Raji (cell line): ENCODE data around the gene CACNA1G.

ENCODE experiments used
- POLR2A ChIP-seq: IDR thresholded peaks from 2 replicates; pipeline ENCODE4 v1.6.1; 2011; ENCODE audit warnings: low read depth, low read length, control low read depth; ENCODE audit not compliant: insufficient read depth

Gene CACNA1G

DNA sequence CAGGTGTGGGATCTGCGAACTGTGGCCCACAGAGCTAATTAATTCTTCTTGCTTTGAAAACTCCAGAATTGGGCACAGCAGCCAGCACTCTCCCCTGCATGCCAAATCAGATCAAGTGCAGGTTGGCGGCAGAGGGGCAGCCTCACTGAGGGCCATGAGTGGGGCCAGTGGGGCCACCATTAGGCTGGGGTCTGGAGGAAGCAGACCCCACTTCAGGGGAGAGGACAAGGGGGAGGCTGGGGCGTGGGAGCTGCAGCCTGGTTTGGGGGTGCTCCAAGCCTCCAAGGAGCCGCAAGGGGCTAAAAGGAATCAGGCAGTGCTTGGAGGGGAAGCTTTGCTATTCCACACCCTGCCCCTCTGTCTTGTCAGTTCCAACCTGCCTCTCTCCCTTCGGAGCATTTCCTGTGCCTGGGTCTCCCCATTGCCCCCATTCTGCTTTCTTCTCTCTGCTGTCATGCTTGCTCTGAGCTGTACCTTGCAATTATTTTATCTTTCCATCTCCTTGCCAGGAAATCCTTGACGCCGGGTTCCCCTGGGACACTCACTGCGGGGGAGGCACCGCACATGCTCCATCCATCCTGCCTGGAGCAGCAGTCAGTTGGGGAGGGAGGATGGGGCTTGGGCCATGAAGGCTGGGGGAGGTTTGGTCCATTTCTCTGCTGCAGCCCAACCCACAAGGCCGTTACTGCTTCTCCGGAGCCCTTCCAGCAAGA, 70.8 kb downstream of the CACNA1G start:
- TF ChIP-seq POLR2A = no peak

DNA sequence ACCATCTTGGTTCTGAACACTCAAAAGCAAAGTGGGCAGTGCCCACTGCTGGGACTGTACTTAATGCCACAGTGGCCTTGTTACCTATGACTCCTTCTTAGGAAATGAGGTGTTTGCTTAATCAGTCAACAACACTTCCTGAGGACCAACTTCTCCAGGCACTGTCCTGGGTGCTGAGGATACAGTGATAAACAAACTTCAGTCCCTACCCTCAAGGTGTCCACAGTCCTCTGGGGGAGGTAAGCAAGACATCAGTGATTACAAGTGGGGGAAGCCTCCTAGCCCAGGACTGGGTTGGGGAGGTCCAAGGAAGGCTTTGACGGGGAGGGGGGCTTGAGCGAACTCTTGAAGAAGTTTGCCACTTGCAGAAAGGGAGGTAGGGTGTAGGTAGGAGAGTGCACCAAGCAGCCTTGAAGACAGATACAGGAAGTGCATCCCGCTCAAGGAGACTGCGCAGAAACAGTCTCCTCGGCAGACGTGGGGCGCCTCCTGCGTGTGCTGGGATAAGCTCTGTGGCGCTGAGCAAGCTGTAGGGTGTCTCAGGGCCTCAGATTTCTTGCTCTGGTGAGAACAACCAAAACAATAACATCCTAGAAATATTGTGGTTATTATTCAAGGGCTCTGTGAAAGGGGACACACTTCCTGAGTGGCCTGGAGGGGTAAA, 71.5 kb downstream of the CACNA1G start:
- TF ChIP-seq POLR2A = no peak

DNA sequence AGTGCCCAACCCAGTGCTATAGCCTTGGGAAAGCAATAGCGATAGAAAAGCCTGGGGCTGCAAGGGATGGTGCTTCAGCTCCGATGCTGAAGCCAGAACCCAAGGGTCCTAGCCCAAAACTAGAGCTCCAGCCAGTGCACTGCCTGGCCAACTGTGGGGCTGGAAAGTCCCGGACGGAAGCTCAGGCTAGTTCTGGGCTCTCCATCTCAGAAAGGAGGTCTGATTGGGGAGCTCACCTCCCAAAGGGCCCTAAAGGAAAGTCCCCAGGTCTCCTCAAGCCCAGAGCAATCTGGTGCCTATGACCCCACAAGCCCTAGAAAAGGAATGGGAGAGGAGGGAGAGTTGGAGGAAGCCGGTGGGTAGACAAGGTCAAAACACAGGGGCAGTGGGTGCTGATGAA, 72.1 kb downstream of the CACNA1G start:
- no peak for TF ChIP-seq POLR2A

DNA sequence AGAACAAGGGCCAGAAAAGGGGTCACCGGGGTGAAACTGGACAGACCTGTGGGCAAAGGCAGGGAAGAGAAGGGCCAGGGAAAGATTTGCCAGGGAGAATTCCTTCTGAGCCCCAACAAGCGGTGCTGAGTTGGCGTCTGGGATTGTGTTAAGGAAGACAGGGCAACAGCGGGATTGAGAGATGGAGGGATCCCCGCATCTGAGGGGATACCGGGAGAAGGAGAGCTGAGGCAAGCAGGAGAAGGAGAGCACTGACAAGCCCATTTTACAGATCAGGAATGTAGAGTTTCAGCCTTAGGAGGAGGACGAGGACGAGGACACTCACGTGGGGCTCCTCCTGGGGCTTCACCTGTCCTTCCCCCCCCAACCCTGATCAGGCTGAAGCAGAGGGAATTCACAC, 73.2 kb downstream of the CACNA1G start:
- no peak for TF ChIP-seq POLR2A

DNA sequence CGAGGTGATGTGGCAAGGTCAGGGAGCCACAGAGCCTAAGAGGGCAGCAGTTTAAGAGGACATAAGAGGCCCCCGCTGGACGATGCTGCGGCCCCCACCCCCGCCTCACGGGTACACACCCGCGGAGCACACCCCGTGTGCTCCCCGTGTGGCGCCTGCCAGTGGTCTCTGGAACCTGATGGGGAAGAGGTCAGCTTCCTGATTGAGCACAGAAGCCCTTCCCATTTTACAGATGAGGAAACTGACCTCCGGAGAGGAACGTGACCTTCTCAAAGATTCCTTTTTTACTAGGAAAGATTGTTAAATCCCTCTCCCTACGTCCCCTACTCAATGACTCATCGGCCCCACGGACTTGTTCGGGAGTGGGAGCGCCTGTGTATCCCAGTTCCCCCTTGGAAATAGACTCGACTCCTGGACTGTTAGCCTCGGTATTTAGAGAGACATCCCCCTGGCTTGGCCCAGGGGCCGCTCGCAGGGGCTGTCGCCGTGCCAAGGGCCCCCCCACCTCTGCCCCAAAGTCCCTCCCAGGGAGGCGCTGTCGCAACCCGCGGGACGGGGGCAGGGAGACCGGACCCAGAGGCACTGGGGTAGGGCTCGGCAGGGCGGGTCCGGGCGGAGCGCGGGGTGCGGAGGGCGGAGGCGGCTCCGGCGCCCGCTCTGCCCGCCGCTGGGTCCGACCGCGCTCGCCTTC, 73.9 kb downstream of the CACNA1G start, which contains the start of gene ABCC3:
Gene ABCC3, plus strand, starts transcription at position 658 of the 691 bp plus-strand sequence. CDS start 56 bp downstream, outside the sequence.
- no peak for TF ChIP-seq POLR2A

DNA sequence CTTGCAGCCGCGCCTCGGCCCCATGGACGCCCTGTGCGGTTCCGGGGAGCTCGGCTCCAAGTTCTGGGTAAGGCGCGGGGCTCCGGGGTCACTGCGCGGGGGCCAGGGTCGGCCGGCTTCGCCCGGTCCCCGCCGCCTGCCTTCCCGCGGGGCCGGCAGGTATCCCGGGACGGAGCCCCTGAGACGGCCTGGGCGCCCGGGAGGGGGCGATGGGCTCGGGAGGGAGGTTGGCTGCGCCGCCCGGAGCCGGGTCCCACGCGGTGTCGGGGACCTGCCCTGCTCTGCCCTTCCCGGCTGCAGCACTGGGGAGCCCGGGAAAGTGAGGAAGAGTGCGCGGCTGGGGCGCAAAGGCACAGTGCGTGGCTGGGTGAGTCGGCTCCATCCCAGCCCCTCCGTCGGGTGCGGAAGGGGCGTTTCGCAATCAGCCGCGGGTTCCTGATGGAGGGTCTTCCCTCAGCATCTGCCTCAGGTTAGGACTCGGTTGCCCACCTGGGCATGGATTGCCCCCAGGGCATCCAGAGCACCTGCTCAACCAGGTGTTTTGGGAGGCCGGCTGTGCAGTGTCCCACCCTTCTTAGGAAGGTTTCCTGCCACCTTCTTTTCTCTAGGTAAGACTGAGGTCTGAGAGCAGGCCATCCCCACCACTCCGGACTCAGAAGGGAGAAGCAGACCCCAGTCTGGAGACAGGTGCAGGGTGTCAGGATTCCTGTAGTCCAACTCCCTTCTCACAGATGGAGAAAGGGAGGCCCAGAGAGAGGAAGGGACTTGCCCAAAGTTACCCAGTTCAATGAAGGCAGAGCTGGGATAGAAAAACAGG, 74.6 kb downstream of the CACNA1G start:
- TF ChIP-seq POLR2A = no peak

DNA sequence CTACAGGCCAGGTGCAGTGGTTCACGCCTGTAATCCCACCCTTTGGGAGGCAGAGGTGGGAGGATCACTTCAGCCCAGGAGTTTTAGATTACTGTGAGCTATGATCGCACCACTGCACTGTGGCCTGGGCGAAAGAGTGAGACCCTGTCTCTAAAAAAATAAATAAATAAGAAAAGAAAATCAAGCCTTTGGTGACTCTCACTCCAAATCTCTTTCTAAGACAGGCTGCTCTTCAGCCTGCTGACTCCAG, 75.1 kb downstream of the CACNA1G start:
- TF ChIP-seq POLR2A = no peak

DNA sequence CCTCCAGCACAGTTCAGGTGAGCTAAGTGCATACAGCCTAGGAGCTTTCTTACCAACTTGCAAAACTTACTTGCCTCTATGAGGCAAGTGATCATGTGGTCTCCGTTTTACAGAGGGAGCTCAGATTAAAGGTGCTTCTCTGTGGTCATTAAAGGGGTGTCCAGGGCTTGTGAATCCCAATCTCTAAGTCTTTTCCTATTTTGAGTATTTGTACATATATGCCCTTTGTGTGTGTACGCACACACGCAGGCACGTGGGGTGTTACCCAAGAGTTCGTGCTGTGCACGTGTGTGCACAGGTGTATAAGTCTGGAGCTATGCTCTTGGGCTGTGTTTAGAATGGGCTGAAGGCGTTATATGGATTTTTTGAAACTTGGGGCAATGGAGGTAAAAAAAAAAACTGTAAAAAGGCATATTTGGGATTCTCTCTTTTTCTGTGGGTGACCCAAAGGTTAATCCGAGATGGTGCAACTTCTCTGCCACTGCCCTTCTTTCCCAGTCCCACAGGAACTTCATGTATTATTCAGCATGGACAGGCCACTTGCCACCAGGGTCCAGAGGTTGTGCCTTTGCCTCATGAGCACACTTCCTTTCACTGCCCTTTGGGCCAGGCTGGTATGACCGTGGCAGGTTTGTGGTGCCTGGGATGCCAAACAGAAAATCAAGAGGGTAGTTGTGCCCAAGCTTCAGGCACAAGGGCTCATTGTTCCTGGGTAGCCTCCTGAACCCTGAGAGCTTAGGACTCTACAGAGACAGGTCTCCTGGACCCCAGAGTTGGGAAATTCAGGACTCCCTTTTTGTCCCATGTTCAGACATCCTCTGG, 75.7 kb downstream of the CACNA1G start:
- no peak for TF ChIP-seq POLR2A

DNA sequence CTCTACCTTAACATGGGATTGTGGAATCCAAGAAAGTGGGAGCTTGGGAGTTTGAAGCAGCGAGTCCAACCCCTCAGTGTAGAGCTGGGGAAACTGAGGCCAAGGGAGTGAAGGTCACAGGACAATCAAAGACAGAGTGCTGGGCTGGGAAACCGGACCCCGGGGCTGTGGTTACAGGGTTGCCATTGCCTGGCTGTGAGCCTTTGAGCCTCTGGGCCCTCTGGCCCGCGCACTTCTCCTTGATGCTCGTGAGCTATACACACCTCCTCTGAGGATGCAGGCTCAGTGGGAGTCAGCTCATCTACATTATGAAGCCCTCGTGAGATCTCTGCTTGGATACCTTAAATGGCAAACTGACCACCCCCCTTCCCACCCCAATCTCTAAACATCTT, 76.3 kb downstream of the CACNA1G start:
- no peak for TF ChIP-seq POLR2A

DNA sequence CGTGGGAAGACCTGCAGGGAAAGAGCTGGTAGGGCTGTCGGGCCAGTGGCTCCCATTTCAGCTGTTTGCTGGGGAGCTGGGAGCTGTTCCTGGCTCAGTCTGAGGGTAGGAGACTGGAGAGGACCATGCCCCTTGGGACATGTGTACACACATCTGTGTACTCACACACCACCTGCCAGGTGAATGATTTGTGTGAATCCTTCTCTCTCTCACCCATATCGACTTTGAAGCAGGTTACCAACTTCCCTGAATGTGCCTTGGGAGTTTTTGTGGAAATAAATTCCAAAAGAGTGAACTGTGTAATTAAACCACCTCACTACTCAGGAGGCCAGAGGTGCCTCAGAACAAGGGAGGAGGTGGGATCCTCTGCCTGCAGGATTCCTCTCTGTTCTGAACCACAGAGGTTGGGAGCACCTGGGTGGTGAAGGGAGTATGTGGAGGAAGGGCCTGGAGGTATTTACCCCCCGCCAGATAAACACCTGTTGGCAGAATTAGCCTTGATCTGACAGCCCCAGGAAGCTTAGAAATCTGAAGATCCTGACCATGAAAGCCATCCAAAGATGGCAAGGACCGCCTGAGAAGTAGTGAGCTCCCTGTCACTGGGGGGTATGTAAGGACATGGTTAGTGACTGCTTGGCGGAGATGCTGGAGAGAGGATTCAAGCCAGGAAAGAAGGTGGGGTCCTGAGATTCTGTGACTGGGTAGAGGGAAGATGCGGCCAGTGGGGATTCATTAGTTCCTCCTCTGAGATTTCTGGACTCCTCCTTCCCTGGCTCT, 77.5 kb downstream of the CACNA1G start:
- no peak for TF ChIP-seq POLR2A

DNA sequence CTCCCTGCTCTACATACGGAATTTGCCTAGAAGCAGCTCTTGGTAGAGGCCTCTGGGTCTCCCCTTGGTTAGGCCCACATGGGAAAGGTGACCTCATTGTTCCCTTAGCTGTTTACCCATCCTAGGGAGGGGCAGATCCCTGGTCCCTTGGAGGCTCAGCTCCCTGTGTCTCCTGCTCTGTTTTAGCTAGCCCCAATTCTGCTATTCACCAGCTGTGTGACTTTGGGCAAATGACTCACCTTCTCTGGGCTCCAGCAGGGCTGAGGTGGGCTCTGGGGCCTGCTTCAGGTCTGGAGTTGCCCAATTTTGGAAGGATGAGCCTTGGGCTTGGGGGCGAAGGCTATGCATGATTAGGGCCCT, 78.1 kb downstream of the CACNA1G start:
- no peak for TF ChIP-seq POLR2A

DNA sequence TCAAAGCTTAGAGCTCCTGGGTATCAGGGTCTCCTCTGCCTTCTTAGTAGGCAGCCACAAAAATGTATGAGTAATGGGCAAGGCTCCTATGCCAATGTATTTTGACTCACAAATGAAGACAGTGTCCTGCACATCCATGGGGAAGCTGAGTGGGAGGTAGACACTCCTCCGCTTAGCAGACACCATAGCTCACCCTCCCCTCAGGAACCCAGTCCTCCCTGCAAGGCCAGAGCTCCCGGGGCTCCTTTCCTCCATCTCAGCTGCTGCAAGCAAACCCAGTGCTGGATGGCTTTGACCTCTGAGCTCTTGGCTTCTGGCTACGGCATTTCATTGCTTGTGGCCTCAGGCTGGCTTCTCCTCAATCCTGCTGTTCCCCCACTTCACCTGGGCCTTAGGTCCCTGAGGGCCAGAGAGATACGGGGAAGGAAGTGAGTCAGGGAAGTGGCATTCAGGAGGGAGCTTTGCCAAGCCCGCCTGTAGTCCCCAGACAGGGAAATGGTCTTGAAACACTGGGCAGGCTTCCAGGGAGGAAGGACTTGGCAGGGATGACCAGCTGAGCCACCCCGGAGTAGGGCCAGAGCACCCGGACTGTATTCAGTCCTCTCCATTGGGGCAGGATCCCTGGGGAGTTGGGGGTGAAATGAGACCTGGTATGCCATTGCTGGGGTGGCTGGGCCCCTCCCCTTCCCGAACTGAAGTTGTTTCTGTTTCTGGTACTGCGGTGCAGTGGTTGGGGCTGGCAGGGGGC, 78.6 kb downstream of the CACNA1G start:
- TF ChIP-seq POLR2A = no peak

DNA sequence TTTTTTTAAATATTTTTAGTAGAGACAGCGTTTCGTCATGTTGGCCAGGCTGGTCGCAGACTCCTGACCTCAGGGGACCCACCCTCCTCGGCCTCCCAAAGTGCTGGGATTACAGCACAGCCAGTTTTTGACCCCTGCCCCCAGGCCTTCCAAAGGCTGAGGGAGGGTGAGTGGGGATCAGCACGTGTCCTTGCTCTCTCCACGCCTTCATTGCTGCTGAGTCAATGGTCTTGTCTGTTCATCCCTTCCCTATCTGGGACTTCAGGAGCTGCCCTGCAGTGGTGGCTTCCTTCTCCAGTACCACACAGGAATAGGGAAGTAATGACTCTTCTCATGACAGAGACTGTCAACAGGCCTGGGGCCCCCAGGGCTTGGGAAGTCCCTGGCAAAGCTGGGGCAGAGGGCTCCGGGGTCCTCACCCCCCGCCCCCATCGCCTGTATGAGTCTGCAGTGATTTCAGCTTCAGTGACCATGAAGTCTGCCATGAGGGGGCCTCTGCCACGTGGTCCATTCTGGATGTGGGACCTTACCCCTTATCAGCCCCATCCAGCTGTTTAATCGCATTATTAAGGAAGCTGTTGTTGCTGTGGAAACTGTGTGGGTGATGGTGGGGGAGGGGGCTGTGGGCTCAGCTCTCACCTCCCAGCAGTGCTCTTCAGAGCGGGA, 80.3 kb downstream of the CACNA1G start:
- no peak for TF ChIP-seq POLR2A
